Hippocampal formation (tissue), 2 donors: ENCODE measurements around the gene GPR156.
"Not testable (repeated sequence)": the region's sequence is repeated elsewhere in the genome, so short reads cannot be mapped to it uniquely, and the experiment has no call there.

Source experiments
- DNase-seq, 2 donors: peaks; one replicate each; lab custom pipeline; 2025; lab: John Stamatoyannopoulos, UW

The GPR156 gene

GRCh38 chr3:120284747-120285507, at the start of gene GPR156:
TSS of gene GPR156 (minus strand) at chr3:120285222. CDS start at chr3:120244098, 41,124 bp downstream.
- DNase-seq, result no peak

- DNase-seq, result no peak
Measured at GRCh38 chr3:120332646-120333045, 47.6 kb upstream of the GPR156 start.

GRCh38 chr3:120331076-120331475, 46.1 kb upstream of the GPR156 start:
- no peak for DNase-seq

GRCh38 chr3:120326784-120327183, 41.8 kb upstream of the GPR156 start:
- DNase-seq, result no peak

- no peak for DNase-seq
Measured at GRCh38 chr3:120324190-120324589, 39.2 kb upstream of the GPR156 start.

- not testable (repeated sequence) for DNase-seq
Measured at GRCh38 chr3:120323761-120324160, 38.7 kb upstream of the GPR156 start.

GRCh38 chr3:120311863-120312794, 27.1 kb upstream of the GPR156 start:
- DNase-seq, result no peak

GRCh38 chr3:120306519-120307455, 21.8 kb upstream of the GPR156 start:
- no peak for DNase-seq

GRCh38 chr3:120304616-120305015, 19.6 kb upstream of the GPR156 start:
- DNase-seq, result no peak

GRCh38 chr3:120302361-120302760, 17.3 kb upstream of the GPR156 start:
- no peak for DNase-seq

GRCh38 chr3:120300971-120301370, 15.9 kb upstream of the GPR156 start:
- DNase-seq, result no peak

- DNase-seq, result no peak
Measured at GRCh38 chr3:120299403-120299802, 14.4 kb upstream of the GPR156 start.

- DNase-seq, result no peak
Measured at GRCh38 chr3:120298996-120299395, 14.0 kb upstream of the GPR156 start.

GRCh38 chr3:120291552-120291951, 6.5 kb upstream of the GPR156 start:
- DNase-seq, result not testable (repeated sequence)

GRCh38 chr3:120289636-120290035, 4.6 kb upstream of the GPR156 start:
- DNase-seq, result no peak

- DNase-seq, result no peak
Measured at GRCh38 chr3:120286465-120286864, 1.4 kb upstream of the GPR156 start.

GRCh38 chr3:120285508-120285841, 453 bp upstream of the GPR156 start:
- no peak for DNase-seq

GRCh38 chr3:120281261-120281660, 3.8 kb downstream of the GPR156 start:
- no peak for DNase-seq

GRCh38 chr3:120280566-120280965, 4.5 kb downstream of the GPR156 start:
- DNase-seq, result no peak

GRCh38 chr3:120280026-120280425, 5.0 kb downstream of the GPR156 start:
- no peak for DNase-seq

- DNase-seq, result no peak
Measured at GRCh38 chr3:120276767-120277166, 8.3 kb downstream of the GPR156 start.

- DNase-seq, result no peak
Measured at GRCh38 chr3:120275618-120276017, 9.4 kb downstream of the GPR156 start.
